ENCODE results near the gene UNC79. TPM values are rescaled to one million over a fixed set of nuclear protein-coding genes. Genes with fewer than 3 reads are reported as not detected.

Gene UNC79
- total RNA-seq, 2 donors from 2014 or later = 0.78 to 3.3 TPM

- H3K9me3 ChIP-seq = no peaks in the 10 kb centered on the region
- TF ChIP-seq POLR2A (IDR thresholded peaks at IDR 0.05) (no peak), CTCF (IDR thresholded peaks at IDR 0.05) (no peak)
- WGBS, 2 donors = 32 to 38% methylated on average over 17 to 19 of the region's 19 CpGs
- no peak for ATAC-seq
- no peaks in the 10 kb centered on the region for H3K4me1 ChIP-seq
- no peak overlapping the region for H3K4me3 ChIP-seq
- no peaks in the 10 kb centered on the region for H3K27me3 ChIP-seq
- H3K36me3 ChIP-seq (replicated peaks in 1 of 2; ENCODE audit: insufficient read depth in 1 of 2, low read depth in 2 of 2) = no peaks in the 10 kb centered on the region
- intact Hi-C loops (cut with DNase I) = no loop called here
- no peak for DNase-seq
- no peak overlapping the region for H3K27ac ChIP-seq
Measured at GRCh38 chr14:93751946-93752655, 321.4 kb downstream of the UNC79 start.

- no peak for TF ChIP-seq CTCF (IDR thresholded peaks at IDR 0.05)
- TF ChIP-seq POLR2A (IDR thresholded peaks at IDR 0.05) = no peak
- Histone ChIP-seq H3K4me3 (no peak overlapping the region), H3K27ac (no peak overlapping the region), H3K27me3 (no peaks in the 10 kb centered on the region), H3K36me3 (replicated peaks in 1 of 2; ENCODE audit: insufficient read depth in 1 of 2, low read depth in 2 of 2) (no peaks in the 10 kb centered on the region), H3K9me3 (no peaks in the 10 kb centered on the region), H3K4me1 (no peaks in the 10 kb centered on the region)
- intact Hi-C loops (cut with DNase I) = no loop called here
- 53% methylated on average over 3 to 4 of the region's 4 CpGs for WGBS, 2 donors
- peak; percentile 12 for ATAC-seq
- no peak for DNase-seq
Measured at GRCh38 chr14:93752980-93753561, 322.3 kb downstream of the UNC79 start.

GRCh38 chr14:93753647-93754046 lies 322.9 kb downstream of the UNC79 start:
- TF ChIP-seq CTCF (IDR thresholded peaks at IDR 0.05) = no peak
- TF ChIP-seq POLR2A (IDR thresholded peaks at IDR 0.05) = no peak
- intact Hi-C loops (cut with DNase I) = no loop called here
- H3K9me3 ChIP-seq = no peaks in the 10 kb centered on the region
- DNase-seq = no peak
- H3K4me1 ChIP-seq = no peaks in the 10 kb centered on the region
- no peak for ATAC-seq
- no peak overlapping the region for H3K4me3 ChIP-seq
- 83 to 92% methylated on average over 5 to 8 of the region's 8 CpGs for WGBS, 2 donors
- H3K27ac ChIP-seq = no peak overlapping the region
- no peaks in the 10 kb centered on the region for H3K36me3 ChIP-seq (replicated peaks in 1 of 2; ENCODE audit: insufficient read depth in 1 of 2, low read depth in 2 of 2)
- H3K27me3 ChIP-seq = no peaks in the 10 kb centered on the region

GRCh38 chr14:93757206-93757605 lies 326.5 kb downstream of the UNC79 start:
- no peaks in the 10 kb centered on the region for H3K36me3 ChIP-seq (replicated peaks in 1 of 2; ENCODE audit: insufficient read depth in 1 of 2, low read depth in 2 of 2)
- no peaks in the 10 kb centered on the region for H3K4me1 ChIP-seq
- H3K27me3 ChIP-seq = no peaks in the 10 kb centered on the region
- H3K9me3 ChIP-seq = no peaks in the 10 kb centered on the region
- DNase-seq (no peak), ATAC-seq (no peak)
- H3K4me3 ChIP-seq = no peak overlapping the region
- WGBS, 2 donors = 74 to 75% methylated on average over 12 of the region's 12 CpGs
- no peak overlapping the region for H3K27ac ChIP-seq
- no peak for TF ChIP-seq POLR2A (IDR thresholded peaks at IDR 0.05)
- no peak for TF ChIP-seq CTCF (IDR thresholded peaks at IDR 0.05)
- intact Hi-C loops (cut with DNase I) = no loop called here

Small RNA genes within 50 kb of the gene (small RNA-seq; reads per million reads assigned to genes)
- gene RF00019 (not detected), gene RF02271 (not detected), gene RNU6-1258P (not detected)

Other genes with a start within 250 kb of the UNC79 start
- 10 to 100 TPM; 10.2 to 17.9 TPM for gene MOAP1, start 246.0 kb upstream of the UNC79 start, total RNA-seq
- gene LYSET, start 245.6 kb upstream of the UNC79 start, total RNA-seq = 1 to 10 TPM in 1 of 2 donors, under 1 TPM in 1; 0.66 to 5.4 TPM
- gene GON7, start 223.9 kb upstream of the UNC79 start, total RNA-seq = 10 to 100 TPM in 1 of 2 donors, 1 to 10 TPM in 1; 6.5 to 11.2 TPM
- gene UBR7, start 223.7 kb upstream of the UNC79 start, total RNA-seq = 10 to 100 TPM in 1 of 2 donors, 1 to 10 TPM in 1; 4.9 to 17.4 TPM
- 10 to 100 TPM; 16.3 to 25.1 TPM for gene BTBD7, start 97.9 kb upstream of the UNC79 start, total RNA-seq
- not detected for gene COX8C, start 83.8 kb upstream of the UNC79 start, total RNA-seq